ENCODE measurements around the gene APOM. TPM values are rescaled to one million over a fixed set of nuclear protein-coding genes. Genes with fewer than 3 reads are reported as not detected.

The APOM gene
- polyA plus RNA-seq, 4 donors, result 7.2 to 32.8 (median 8.2) TPM

DNA sequence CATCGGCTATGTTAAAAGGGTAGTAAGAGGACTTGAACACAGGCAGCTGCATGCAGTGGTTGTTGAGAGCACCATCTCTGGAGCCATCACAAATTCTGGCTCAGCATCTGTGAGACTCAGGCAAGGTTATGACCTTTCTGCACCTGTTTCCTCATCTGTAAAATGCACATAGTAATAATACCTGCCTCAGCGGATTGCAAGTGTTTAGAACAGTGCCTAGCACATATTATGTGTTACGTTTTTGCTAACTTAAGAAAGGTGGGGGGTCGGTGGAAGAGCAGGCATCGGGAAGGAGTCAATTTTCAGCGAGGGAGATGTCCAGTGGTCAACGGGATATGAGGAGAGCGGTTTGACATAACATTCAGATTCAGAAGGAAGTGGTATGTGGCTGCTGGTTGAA, 22.3 kb downstream of the APOM start:
- 74 to 81% (median 80%) methylated on average over 8 of the region's 8 CpGs for WGBS, 3 donors

DNA sequence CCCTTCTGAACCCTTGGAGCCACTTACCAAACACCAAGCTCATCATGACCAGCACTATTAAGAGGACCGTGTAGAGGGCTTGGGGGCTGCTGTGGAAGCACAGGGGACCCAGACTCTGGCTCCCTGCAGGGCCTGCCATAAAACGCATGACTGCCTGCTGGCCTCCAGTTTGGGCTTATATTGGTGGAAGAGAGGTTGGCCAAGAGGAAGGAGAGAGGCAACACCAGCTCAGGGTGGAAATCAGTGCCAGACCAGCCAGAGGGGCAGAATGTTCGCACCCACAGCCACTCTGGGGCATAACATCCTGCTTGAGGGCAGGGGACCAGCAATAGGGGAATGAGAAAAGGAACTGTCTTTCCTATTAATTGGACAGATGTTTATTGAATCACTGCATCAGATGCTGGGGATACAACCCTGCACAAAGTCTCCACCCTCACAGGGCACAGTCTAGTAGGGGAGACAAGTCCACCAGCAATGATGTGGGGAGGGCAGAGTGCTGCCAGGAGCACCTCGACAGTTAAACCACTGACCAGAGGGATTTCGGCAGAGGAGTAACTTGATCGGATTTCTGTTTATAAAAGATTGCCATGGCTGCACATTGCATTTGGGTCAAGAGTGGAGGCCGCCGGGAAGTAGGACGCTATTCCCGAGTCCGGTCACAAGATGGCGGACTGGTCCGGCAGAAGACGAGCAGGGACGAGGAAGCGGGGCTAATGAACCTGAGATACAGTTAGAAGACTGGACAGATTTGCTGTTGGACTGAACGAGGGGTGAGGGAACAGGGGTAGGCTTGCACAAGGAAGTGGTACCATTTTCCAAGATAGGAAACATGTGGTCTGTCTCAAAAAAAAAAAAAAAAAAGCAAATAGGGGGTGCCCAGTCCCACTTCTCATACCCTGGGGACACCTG, 24.8 kb downstream of the APOM start, which contains the start of gene LY6G5C:
LY6G5C (minus strand) TSS at position 842 of the 909 bp plus-strand sequence; CDS start at position 148, 694 bp downstream.
- H3K9me3 ChIP-seq (ENCODE audit: control insufficient read depth in 2 of 2, insufficient read depth in 1 of 2, low read depth in 1 of 2, low read length in 1 of 2), result no peaks in the 10 kb centered on the region
- peak within 1 kb of the TSS; percentile 52 to 88 (median 77) for H3K27ac ChIP-seq (ENCODE audit: low read depth in 1 of 3, low read length in 2 of 3)
- peaks cover 0 to 23% (median 0%) of the 10 kb centered on the region in 3 donors for H3K36me3 ChIP-seq (ENCODE audit: control insufficient read depth in 3 of 3, insufficient read depth in 2 of 3, low read depth in 1 of 3, low read length in 3 of 3)
- FAIRE-seq (no peak), DNase-seq (peak; percentile 83 to 89)
- peaks cover 0 to 33% (median 4%) of the 10 kb centered on the region in 3 donors for H3K4me1 ChIP-seq (ENCODE audit: control insufficient read depth in 3 of 3, insufficient read depth in 2 of 3, low read depth in 1 of 3, low read length in 2 of 3)
- no peaks in the 10 kb centered on the region for H3K27me3 ChIP-seq (ENCODE audit: control insufficient read depth in 3 of 3, insufficient read depth in 3 of 3, low read length in 3 of 3)
- WGBS, 3 donors, result 13 to 17% (median 13%) methylated on average over 17 of the region's 17 CpGs
- H3K4me3 ChIP-seq (ENCODE audit: low read depth in 1 of 3, low read length in 3 of 3), result peak within 1 kb of the TSS; percentile 38 to 57 (median 45)

More for the DNA sequence above, 22.3 kb downstream of the APOM start:
- Histone ChIP-seq H3K27ac (ENCODE audit: low read depth in 1 of 3, low read length in 2 of 3) (no peak overlapping the region), H3K9me3 (ENCODE audit: control insufficient read depth in 2 of 2, insufficient read depth in 1 of 2, low read depth in 1 of 2, low read length in 1 of 2) (no peaks in the 10 kb centered on the region), H3K4me3 (ENCODE audit: low read depth in 1 of 3, low read length in 3 of 3) (no peak overlapping the region), H3K27me3 (ENCODE audit: control insufficient read depth in 3 of 3, insufficient read depth in 3 of 3, low read length in 3 of 3) (no peaks in the 10 kb centered on the region), H3K36me3 (ENCODE audit: control insufficient read depth in 3 of 3, insufficient read depth in 2 of 3, low read depth in 1 of 3, low read length in 3 of 3) (peaks cover 0 to 17% (median 0%) of the 10 kb centered on the region in 3 donors), H3K4me1 (ENCODE audit: control insufficient read depth in 3 of 3, insufficient read depth in 2 of 3, low read depth in 1 of 3, low read length in 2 of 3) (peaks cover 0 to 20% (median 4%) of the 10 kb centered on the region in 3 donors)
- DNase-seq (no peak), FAIRE-seq (no peak)

GRCh38 chr6:31681135-31681671, 25.5 kb downstream of the APOM start:
- peak overlapping the region; percentile 38 to 57 (median 45) for H3K4me3 ChIP-seq (ENCODE audit: low read depth in 1 of 3, low read length in 3 of 3)

GRCh38 chr6:31683591-31683990, 27.9 kb downstream of the APOM start:
- Histone ChIP-seq H3K4me3 (ENCODE audit: low read depth in 1 of 3, low read length in 3 of 3) (peak overlapping the region in 2 of 3 donors; percentile 18 to 57), H3K27me3 (ENCODE audit: control insufficient read depth in 3 of 3, insufficient read depth in 3 of 3, low read length in 3 of 3) (no peaks in the 10 kb centered on the region), H3K9me3 (ENCODE audit: control insufficient read depth in 2 of 2, insufficient read depth in 1 of 2, low read depth in 1 of 2, low read length in 1 of 2) (no peaks in the 10 kb centered on the region), H3K27ac (ENCODE audit: low read depth in 1 of 3, low read length in 2 of 3) (peak overlapping the region; percentile 49 to 88 (median 72)), H3K36me3 (ENCODE audit: control insufficient read depth in 3 of 3, insufficient read depth in 2 of 3, low read depth in 1 of 3, low read length in 3 of 3) (peaks cover 3 to 49% (median 8%) of the 10 kb centered on the region in 3 donors), H3K4me1 (ENCODE audit: control insufficient read depth in 3 of 3, insufficient read depth in 2 of 3, low read depth in 1 of 3, low read length in 2 of 3) (peaks cover 0 to 33% (median 4%) of the 10 kb centered on the region in 3 donors)
- WGBS, 3 donors, result 43 to 65% (median 60%) methylated on average over 13 of the region's 13 CpGs
- DNase-seq, result peak in 1 of 2 donors; percentile 44
- no peak for FAIRE-seq

More at GRCh38 chr6:31681135-31681671, 25.5 kb downstream of the APOM start:
- FAIRE-seq (no peak), DNase-seq (peak; percentile 42 to 75)
- H3K9me3 ChIP-seq (ENCODE audit: control insufficient read depth in 2 of 2, insufficient read depth in 1 of 2, low read depth in 1 of 2, low read length in 1 of 2), result no peaks in the 10 kb centered on the region
- WGBS, 3 donors, result 0 to 2% (median 1%) methylated on average over 20 to 40 of the region's 40 CpGs
- H3K27ac ChIP-seq (ENCODE audit: low read depth in 1 of 3, low read length in 2 of 3), result peak overlapping the region; percentile 52 to 88 (median 77)
- no peaks in the 10 kb centered on the region for H3K27me3 ChIP-seq (ENCODE audit: control insufficient read depth in 3 of 3, insufficient read depth in 3 of 3, low read length in 3 of 3)
- H3K4me1 ChIP-seq (ENCODE audit: control insufficient read depth in 3 of 3, insufficient read depth in 2 of 3, low read depth in 1 of 3, low read length in 2 of 3), result peaks cover 0 to 33% (median 4%) of the 10 kb centered on the region in 3 donors
- H3K36me3 ChIP-seq (ENCODE audit: control insufficient read depth in 3 of 3, insufficient read depth in 2 of 3, low read depth in 1 of 3, low read length in 3 of 3), result peaks cover 0 to 30% (median under 1%) of the 10 kb centered on the region in 3 donors

GRCh38 chr6:31686483-31686882, 30.8 kb downstream of the APOM start:
- no peak overlapping the region for H3K4me3 ChIP-seq (ENCODE audit: low read depth in 1 of 3, low read length in 3 of 3)
- H3K27me3 ChIP-seq (ENCODE audit: control insufficient read depth in 3 of 3, insufficient read depth in 3 of 3, low read length in 3 of 3), result no peaks in the 10 kb centered on the region
- no peaks in the 10 kb centered on the region for H3K9me3 ChIP-seq (ENCODE audit: control insufficient read depth in 2 of 2, insufficient read depth in 1 of 2, low read depth in 1 of 2, low read length in 1 of 2)
- no peak overlapping the region for H3K27ac ChIP-seq (ENCODE audit: low read depth in 1 of 3, low read length in 2 of 3)
- peaks cover 7 to 77% (median 8%) of the 10 kb centered on the region in 3 donors for H3K36me3 ChIP-seq (ENCODE audit: control insufficient read depth in 3 of 3, insufficient read depth in 2 of 3, low read depth in 1 of 3, low read length in 3 of 3)
- FAIRE-seq, result no peak
- peaks cover 0 to 36% (median 0%) of the 10 kb centered on the region in 3 donors for H3K4me1 ChIP-seq (ENCODE audit: control insufficient read depth in 3 of 3, insufficient read depth in 2 of 3, low read depth in 1 of 3, low read length in 2 of 3)
- 86 to 88% (median 86%) methylated on average over 5 of the region's 5 CpGs for WGBS, 3 donors
- no peak for DNase-seq

- H3K9me3 ChIP-seq (ENCODE audit: control insufficient read depth in 2 of 2, insufficient read depth in 1 of 2, low read depth in 1 of 2, low read length in 1 of 2), result no peaks in the 10 kb centered on the region
- peaks cover 0 to 32% (median 0%) of the 10 kb centered on the region in 3 donors for H3K4me1 ChIP-seq (ENCODE audit: control insufficient read depth in 3 of 3, insufficient read depth in 2 of 3, low read depth in 1 of 3, low read length in 2 of 3)
- no peak for FAIRE-seq
- no peak overlapping the region for H3K4me3 ChIP-seq (ENCODE audit: low read depth in 1 of 3, low read length in 3 of 3)
- H3K27me3 ChIP-seq (ENCODE audit: control insufficient read depth in 3 of 3, insufficient read depth in 3 of 3, low read length in 3 of 3), result no peaks in the 10 kb centered on the region
- no peak for DNase-seq
- no peak overlapping the region for H3K27ac ChIP-seq (ENCODE audit: low read depth in 1 of 3, low read length in 2 of 3)
- peaks cover 8 to 82% (median 10%) of the 10 kb centered on the region in 3 donors for H3K36me3 ChIP-seq (ENCODE audit: control insufficient read depth in 3 of 3, insufficient read depth in 2 of 3, low read depth in 1 of 3, low read length in 3 of 3)
- WGBS, 3 donors, result 86 to 94% (median 89%) methylated on average over 8 of the region's 8 CpGs
Measured at GRCh38 chr6:31687321-31687720, 31.6 kb downstream of the APOM start.

- DNase-seq (no peak), FAIRE-seq (no peak)
- WGBS, 3 donors, result 88 to 93% (median 92%) methylated on average over 14 of the region's 14 CpGs
- H3K4me3 ChIP-seq (ENCODE audit: low read depth in 1 of 3, low read length in 3 of 3), result no peak overlapping the region
- no peaks in the 10 kb centered on the region for H3K9me3 ChIP-seq (ENCODE audit: control insufficient read depth in 2 of 2, insufficient read depth in 1 of 2, low read depth in 1 of 2, low read length in 1 of 2)
- peaks cover 0 to 27% (median 0%) of the 10 kb centered on the region in 3 donors for H3K4me1 ChIP-seq (ENCODE audit: control insufficient read depth in 3 of 3, insufficient read depth in 2 of 3, low read depth in 1 of 3, low read length in 2 of 3)
- no peak overlapping the region for H3K27ac ChIP-seq (ENCODE audit: low read depth in 1 of 3, low read length in 2 of 3)
- H3K27me3 ChIP-seq (ENCODE audit: control insufficient read depth in 3 of 3, insufficient read depth in 3 of 3, low read length in 3 of 3), result no peaks in the 10 kb centered on the region
- H3K36me3 ChIP-seq (ENCODE audit: control insufficient read depth in 3 of 3, insufficient read depth in 2 of 3, low read depth in 1 of 3, low read length in 3 of 3), result peaks cover 10 to 89% (median 12%) of the 10 kb centered on the region in 3 donors
Measured at GRCh38 chr6:31687860-31688693, 32.4 kb downstream of the APOM start.
